ENCODE results near the gene PAFAH1B1.
A peak's percentile ranks its signal among the peaks of the same experiment; 100 is the strongest.
"Not testable (repeated sequence)": the region's sequence is repeated elsewhere in the genome, so short reads cannot be mapped to it uniquely, and the experiment has no call there.

Gene PAFAH1B1

DNA sequence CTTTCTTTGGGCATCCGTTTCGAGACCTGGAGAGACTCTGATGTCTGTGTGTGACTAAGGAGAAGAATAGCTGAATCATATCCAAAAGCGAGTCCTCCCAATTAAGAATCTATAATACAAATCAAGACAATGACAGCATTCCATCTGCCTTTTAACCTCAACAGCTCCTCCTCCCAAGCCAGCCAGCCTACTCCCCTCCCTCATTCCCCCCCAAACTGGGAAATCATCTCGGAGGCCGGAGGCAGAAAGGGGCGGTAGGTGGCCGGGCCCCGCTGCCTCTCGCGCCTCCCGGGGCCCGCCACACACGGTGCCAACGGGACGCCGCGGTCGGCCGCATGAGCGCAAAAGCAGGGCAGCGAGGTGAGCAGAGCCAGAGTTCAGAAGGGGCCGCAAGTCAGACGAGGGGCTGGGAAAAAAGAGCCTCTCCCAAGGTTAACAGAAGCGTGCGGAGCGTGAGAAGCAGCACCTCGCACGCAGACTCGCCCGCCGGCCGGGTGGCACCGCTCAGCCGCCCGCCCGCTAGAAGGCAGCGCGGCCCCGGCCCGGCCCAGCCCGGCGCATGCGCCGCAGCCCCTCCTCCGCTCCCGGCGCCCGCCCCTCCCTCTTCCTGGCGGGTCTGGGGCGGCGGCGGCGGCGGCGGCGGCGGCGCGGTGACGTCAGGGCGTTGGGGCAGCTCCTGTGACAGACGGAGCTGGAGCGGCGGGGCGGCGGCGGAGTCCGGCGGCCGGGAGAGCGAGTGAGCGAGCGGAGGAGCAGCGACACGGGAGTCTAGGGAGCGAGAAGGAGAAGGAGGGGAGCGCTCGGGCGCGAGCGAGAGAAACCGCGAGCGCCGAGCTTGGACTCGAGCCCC lies at the start of gene PAFAH1B1:
Gene PAFAH1B1, plus strand, starts transcription at position 684 of the 850 bp plus-strand sequence. CDS start 44,635 bp downstream, outside the sequence.
- peak; percentile 96 for DNase-seq

DNA sequence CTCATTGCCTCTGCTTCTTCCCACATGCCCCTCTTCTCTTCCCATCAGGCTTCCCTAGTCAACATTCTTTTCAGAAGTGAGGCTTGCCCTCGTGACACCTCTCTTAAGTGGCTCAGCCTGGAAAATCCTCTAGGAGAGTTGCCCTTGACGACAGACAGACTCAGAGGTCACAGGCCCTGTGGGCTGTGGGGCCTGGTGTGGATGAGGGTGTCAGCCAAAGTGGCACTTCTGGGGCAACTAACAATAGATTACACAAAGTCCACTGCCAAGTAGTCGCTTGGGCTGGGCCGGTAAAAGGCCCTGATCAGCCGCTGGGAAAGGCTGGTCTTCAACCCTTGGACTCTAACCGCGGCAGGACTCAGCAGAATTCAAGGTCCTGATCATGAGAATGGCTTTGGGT lies 48.1 kb upstream of the PAFAH1B1 start:
- no peak for DNase-seq

DNA sequence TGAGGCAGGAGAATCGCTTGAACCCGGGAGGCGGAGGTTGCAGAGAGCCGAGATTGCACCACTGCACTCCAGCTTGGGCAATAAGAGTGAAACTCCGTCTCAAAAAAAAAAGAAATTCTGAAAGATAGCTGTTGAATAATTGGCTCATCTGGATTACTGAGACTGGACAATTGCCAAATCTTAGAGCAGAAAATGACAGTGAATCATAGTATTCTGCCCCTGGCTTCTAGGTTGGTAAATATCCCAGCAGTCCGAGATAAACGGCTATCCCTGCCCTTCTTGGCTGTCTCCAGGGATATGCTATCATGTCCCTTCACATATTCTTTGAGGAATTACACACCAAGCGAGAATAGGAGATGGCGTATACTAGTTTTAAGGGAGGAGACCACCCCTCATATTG lies 46.3 kb upstream of the PAFAH1B1 start:
- no peak for DNase-seq

DNA sequence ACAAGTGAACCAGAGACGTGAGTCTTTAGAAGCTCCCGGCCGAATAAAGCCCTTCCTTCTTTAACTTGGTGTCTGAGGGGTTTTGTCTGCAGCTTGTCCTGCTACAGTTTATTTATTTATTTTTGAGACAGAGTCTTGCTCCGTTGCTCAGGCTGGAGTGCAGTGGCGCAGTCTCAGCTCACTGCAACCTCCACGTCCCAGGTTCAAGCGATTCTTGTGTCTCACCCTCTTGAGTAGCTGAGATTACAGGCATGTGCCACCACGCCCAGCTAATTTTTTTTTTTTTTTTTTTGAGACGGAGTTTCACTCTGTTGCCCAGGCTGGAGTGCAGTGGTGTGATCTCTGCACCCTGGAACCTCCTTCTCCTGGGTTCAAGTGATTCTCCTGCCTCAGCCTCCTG lies 45.4 kb upstream of the PAFAH1B1 start:
- not testable (repeated sequence) for DNase-seq

DNA sequence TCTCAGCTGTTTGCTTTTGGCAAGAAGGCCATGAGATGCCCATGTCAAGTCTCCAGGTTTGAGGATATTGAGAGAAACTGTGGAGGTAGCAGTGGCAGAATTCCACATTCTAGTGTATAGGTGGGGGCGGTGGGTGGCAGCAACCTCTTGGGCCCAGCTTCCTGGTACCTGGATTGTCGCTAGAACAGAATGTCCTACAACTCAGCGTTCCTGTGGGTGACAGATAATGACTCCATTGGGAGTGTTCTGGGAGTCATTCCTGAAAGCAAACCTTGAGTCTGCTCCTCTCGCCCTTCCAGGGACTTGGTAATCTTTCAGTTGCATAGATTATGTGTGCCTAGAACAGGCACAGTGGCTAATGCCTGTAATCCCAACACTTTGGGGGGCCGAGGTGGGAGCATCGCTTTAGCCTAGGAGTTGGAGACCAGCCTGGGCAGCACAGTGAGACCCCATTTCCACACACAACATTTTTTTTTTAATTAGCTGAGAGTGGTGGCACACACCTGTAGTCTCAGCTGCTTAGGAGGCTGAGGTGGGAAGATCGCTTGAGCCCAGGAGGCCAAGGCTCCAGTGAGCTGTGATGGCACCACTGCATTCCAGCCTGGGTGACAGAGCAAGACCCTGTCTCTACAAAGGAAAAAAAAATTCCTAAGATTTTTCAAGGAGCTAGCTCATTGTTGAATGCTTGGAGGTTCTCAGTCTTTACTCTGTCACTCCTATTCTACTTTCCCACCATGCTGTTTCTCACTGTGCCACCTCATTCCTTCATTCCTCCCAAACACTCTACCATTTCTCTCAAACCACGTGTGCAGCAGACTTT lies 43.9 kb upstream of the PAFAH1B1 start:
- no peak for DNase-seq

DNA sequence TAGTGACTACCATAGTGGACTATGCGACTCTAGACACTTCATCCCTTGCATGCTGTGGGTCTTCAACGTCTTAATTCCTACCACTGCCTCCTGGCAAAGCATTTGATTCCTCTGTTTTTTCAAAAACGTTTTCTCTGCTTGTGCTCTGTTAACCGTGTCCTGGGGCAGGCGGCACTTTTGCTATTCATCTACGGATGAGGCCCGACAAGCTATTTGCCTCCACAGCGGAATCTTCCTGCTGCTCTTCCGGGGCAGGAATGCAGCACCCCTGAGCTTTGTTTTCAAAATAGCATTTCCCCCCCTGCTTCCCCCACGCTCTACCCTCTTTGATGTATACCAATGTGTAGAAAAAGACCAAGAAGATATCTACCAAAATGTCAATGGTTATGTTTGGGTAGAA lies 42.0 kb upstream of the PAFAH1B1 start:
- no peak for DNase-seq

DNA sequence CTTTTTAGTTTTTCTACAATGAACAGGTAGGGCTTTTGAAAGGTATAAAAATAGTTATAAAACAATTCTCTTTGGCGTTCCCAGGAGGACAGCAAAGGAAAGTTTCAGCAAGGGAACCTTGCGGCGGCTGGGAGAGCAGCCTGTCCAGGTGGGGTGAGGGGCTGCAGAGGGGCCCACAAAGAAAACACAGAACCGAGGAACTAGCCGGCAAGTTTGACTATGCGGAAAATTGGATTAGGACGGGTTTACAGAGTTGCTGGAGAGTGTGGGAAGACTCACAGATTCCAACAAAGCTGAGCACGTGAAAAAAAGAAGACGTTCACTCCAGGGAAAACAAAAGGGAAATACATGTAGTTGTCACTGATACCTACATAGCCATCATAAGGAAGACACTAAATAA lies 41.5 kb upstream of the PAFAH1B1 start:
- DNase-seq, result no peak

DNA sequence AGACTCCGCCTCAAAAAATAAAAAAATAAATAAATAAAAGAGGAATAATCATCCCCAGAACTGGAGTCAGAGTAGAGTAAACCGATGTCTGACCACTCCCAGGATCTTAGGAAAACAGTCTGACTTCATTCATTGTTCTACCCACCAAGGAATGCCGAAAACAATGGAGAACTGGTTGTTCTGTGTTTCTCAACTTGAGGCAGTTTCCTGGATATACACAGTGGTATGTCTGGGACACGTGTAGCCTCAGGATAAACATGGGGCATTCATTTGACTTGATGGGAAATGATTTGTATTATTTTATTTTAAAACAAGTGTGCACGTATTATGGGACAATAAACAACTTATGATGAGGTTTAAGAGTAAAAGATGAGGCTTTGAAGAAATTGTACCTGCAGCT lies 32.8 kb upstream of the PAFAH1B1 start:
- DNase-seq, result no peak

DNA sequence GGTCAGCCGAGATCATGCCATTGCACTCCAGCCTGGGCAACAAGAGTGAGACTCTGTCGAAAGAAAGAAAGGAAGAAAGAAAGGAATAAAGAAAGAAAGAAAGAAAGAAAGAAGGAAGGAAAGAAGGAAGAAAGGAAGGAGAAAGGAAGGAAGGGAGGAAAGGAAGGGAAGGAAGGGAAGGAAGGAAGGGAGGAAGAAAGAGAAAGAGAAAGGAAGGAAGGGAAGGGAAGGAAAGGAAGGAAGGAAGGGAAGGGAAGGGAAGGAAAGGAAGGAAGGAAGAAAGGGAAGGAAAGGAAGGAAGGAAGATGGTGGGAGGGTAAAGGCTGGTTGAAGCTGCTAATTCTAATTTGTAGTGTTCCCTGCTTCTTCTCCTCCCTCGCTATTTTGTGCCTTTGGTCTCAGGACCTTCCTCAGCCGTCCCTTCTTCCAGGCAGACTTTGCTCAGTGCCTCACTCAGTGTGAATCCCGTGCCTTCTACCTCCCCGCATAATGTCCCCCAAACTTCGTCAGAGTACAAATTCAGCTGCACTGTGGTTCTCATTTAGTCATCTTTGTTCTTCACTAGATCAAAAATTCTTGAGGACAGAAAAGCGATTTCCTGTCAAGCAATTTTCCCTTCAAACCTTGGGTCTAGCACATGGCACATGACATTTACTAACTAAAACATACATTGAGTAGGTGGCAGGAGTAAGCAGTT lies 31.1 kb upstream of the PAFAH1B1 start:
- no peak for DNase-seq

DNA sequence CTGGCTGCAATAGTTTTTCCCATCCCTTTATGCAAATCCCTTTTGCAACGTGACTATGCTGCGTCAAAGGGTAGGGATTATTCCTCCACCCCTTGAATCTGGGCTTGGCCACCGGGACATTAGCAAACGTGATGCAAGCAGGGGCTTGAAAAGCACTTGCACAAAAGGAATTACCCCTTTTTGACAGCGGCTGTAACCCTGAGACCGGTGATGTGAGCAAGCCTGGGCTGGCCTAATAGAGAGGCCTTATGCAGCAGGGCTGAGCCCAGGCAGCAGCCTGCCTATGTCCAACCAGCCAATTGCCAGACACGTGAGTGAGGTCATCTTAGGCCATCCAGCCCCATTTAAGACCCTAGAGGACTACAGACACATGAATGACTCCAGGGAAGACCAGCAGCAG lies 30.4 kb upstream of the PAFAH1B1 start:
- DNase-seq, result no peak

DNA sequence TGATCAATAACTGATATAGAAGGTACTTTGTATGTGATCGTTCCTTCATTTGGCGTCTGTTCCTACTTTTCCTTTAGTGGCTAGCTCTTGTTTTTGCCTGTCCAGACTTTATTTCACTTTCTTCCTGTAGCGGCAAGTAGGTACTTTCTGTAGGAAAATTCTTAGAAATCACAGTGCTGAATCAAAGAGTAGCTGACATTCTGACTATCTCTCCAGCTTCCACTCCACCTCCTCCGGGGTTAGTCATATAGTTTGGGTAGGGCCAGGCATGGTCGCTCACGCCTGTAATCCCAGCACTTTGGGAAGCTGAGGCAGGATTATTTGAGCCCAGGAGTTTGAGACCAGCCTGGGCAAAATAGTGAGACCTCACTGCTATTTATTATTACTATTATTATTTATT lies 29.9 kb upstream of the PAFAH1B1 start:
- no peak for DNase-seq

DNA sequence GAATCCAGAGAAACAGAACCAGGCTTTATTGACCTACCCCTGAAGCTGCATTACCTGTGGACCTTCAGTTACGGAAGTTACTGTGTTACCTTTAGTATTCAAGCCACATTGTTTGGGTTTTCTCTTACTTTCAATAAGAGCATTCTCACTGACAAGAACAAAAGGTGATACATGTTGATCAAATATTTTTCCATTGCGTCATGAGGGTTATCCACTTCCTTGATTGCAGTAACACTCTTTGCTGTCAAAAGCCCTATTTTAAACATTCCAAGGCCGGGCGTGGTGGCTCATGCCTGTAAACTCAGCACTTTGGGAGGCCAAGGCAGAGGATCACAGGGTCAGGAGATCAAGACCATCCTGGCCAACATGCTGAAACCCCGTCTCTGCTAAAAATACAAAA lies 28.6 kb upstream of the PAFAH1B1 start:
- DNase-seq, result no peak

DNA sequence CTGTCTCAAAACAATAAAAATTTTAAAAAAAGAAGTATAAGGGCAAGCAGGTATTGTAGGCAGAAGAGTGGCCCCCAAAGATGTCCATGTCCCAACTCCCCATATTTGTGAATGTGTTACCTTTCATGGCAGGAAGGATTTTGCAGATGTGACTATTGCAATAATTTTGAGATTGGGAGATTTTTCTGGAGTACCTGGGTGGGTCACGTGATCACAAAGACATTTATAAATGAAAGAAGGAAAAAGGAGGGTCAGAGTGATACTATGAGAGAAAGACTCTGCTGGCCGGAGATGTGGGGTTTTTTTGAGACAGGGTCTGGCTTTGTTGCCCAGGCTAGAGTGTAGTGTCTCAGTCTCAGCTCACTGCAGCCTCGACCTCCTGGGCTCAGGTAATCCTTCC lies 27.4 kb upstream of the PAFAH1B1 start:
- DNase-seq, result no peak

DNA sequence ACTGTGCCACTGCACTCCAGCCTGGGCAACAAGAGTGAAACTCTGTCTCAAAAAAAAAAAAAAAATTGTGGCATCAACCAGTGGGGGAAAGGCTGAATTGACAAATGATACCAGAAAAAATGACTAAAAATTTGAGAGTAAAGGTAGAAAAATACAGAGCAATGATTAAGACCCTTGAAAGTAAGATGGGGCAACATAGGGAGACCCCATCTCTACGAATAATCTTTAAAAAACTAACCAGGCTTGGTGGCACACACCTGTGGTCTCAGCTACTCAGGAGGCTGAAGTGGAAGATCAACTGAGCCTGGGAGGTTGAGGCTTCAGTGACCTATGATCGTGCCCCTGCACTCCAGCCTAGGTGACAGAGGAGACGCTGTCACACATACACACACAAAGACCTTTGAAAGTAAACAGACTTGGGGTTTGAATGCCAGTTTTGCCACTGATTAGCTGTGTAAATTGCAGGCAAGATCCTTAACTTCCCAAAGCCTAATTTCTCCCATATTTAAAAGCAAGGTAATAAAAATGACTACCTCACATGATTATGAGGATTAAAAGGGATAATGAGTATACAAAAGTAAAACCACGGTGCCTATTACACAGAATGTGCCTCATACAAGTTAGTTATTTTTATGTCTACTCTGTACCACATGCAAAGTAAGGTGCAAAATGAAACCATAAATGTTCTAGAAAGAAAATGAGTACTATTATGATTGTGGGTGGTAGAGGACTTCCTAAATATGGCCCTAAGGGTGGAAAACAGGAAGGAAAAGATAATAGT lies 21.7 kb upstream of the PAFAH1B1 start:
- DNase-seq, result no peak

DNA sequence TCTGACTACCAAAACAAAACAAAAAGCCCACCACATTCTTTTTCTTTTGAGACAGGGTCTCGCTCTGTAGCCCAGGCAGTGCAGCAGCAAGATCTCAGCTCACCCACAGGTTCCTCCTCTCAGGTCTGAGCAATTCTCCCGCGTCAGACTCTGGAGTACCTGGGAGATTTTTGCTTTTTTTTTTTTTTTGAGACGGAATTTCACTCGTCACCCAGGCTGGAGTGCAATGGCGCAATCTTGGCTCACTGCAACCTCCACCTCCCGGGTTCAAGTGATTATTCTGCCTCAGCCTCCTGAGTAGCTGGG lies 21.2 kb upstream of the PAFAH1B1 start:
- DNase-seq, result not testable (repeated sequence)

DNA sequence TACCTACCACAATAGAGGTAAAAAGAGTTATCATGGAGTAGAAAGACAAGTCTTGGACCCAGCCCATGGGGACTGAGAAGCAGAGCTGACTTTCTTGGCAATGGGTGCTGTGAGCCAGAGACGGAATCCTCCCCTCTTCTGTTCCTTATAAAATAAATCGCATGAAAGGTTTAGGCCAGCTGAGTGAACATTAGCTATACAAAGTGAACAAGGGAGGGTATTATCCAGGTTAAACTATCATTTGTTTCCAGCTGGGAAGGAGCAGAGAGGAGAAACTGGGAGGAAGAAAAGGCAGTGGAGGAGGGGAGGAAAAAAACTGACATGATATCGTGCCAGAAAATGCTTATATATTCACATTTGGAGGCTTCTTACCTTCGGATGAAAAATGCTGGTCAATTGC lies 13.3 kb upstream of the PAFAH1B1 start:
- no peak for DNase-seq

DNA sequence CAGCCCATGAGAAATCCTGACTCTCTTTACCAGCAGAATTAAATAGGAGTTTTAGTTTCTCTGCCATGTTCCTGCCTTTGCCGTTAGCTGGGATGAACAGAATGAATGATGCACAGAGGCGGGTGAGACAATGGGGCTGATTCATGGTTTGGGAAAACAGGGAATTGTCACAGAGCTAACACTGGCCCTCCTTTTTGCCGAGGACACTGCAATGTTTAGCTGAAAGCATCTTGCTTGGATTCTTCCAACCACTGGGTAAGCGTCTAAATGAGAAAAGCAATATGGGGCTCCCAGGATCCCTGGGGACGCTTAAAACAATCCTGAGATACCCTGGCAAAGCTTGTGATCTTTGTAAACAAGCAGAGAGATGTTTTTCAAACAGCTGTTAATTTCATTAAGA lies 12.8 kb upstream of the PAFAH1B1 start:
- no peak for DNase-seq

DNA sequence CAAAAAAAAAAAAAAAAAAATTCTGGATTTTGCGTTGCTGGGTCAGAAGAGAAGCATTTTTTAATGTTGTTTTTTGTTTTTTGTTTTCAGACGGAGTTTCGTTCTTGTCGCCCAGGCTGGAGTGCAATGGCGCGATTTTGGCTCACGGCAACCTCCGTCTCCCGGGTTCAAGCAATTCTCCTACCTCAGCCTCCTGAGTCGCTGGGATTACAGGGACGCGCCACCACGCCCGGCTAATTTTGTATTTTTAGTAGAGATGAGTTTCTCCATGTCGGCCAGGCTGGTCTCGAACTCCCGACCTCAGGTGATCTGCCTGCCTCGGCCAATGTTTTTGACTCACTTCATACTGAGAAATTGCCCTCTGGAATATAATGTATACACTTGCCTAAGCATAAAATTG lies 11.0 kb upstream of the PAFAH1B1 start:
- no peak for DNase-seq

DNA sequence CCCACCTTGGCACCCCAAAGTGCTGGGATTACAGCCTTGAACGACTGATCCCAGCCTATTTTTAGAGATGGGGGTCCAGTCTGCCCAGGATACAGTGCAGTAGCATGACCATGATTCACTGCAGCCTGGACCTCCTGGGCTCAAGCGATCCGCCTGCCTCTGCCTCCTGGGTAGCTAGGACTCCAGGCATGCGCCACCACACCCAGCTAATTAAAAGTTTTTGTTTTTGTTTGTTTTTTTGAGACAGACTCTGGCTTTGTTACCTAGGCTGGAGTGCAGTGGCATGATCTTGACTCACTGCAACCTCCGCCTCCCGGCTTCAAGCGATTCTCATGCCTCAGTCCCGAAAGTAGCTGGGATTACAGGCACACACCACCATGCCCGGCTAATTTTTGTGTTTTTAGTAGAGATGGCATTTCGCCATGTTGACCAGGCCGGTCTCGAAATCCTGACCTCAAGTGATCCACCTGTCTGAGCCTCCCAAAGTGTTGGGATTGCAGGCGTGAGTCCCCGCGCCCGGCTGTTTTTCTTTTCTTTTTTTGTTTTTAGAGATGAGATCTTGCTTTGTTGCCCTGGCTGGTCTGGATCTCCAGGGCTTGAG lies 2.3 kb upstream of the PAFAH1B1 start:
- no peak for DNase-seq

DNA sequence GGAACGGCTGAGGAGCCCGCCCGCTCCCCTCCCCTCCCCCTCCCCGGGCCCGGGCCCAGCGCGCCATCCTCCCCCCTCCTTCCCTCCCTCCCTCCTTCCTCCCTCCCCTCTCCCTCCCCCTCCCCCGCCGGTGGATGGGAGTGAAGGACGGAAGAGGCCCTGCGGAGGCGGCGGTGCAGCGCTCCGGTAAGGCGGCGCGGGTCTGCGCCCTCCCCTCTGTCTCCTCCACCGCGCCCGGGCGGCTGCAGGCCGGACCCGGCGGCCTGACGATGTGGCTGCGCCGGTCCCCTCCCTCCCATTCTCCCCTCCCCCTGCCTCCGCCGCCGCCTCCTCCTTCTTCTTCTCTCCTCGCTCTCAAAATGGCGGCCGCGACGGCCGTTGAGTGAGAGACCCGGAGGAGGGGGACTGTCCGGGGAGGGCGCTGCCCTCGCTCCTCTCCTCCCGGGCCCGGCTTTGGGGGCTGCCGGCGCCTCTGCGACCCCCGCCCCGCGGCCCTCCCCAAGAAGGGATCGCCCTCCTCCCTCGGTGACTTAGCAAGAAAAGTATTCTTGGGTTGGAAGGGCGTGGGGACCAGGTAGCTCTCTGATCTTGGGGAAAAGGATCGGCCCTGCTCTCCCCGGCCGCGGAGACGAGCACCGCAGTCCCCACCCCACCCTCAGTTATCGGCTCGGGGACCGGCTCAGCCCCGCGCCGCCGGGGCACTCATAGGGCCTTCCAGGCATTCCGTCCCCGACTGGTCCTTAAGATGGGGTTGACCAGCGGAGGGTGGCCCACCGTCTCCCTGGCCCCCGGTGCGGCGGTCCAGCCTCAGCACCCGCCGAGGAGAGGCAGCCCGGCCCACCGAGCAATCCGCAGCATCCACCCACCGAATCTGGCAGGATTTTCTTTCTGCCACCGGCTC lies 617 bp downstream of the PAFAH1B1 start:
- peak; percentile 88 for DNase-seq

All from stimulated activated CD4-positive, alpha-beta T cell treated with anti-CD3 and anti-CD28 coated beads, Interleukin-15, amount 100 ng/mL, for 24 hours (primary cell).